MM.1S (cell line): ENCODE results near the gene CENPB.

Source experiments
- EZH2 ChIP-seq: fragments of 300-600 bp; sonication (generic); optimal IDR thresholded peaks from 2 replicates; pipeline ENCODE3; 2017; ENCODE audit warnings: low read depth, mild to moderate bottlenecking, antibody characterized with exemption, low read length, mixed read lengths
- EZH2phosphoT487 ChIP-seq: fragments of 300-600 bp; sonication (generic); IDR thresholded peaks from 2 replicates; pipeline ENCODE4 v1.6.1; 2018; ENCODE audit warnings: antibody characterized with exemption, low read length
- TF ChIP-seq, protein P1 (sequence below): fragments of 300-600 bp; sonication (generic); IDR thresholded peaks from 2 replicates; pipeline ENCODE4 v1.5.1; 2016; ENCODE audit warnings: antibody characterized with exemption, low read length, mixed read lengths

DNA sequence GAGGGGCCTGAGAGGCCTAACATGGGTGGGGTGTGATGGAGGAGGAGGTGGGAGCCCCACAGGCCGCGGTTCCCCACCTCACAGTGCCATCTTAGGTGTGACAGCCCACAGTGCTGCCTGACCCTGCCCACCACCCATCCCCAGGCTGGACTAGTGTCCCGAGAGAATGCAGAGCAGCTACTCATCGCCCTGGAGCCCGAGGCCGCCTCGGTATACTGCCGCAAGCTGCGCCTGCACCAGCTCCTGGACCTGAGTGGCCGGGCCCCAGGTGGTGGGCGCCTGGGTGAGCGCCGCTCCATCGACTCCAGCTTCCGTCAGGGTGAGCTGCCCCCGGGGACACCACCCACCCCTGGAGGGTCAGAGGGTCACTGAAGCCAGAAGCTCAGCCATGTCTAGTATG lies 38.5 kb downstream of the CENPB start:
- TF ChIP-seq, protein P1, sequence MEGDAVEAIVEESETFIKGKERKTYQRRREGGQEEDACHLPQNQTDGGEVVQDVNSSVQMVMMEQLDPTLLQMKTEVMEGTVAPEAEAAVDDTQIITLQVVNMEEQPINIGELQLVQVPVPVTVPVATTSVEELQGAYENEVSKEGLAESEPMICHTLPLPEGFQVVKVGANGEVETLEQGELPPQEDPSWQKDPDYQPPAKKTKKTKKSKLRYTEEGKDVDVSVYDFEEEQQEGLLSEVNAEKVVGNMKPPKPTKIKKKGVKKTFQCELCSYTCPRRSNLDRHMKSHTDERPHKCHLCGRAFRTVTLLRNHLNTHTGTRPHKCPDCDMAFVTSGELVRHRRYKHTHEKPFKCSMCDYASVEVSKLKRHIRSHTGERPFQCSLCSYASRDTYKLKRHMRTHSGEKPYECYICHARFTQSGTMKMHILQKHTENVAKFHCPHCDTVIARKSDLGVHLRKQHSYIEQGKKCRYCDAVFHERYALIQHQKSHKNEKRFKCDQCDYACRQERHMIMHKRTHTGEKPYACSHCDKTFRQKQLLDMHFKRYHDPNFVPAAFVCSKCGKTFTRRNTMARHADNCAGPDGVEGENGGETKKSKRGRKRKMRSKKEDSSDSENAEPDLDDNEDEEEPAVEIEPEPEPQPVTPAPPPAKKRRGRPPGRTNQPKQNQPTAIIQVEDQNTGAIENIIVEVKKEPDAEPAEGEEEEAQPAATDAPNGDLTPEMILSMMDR: no peak
- TF ChIP-seq EZH2 (no peak), EZH2phosphoT487 (no peak)
